Stimulated activated CD8-positive, alpha-beta memory T cell treated with anti-CD3 and anti-CD28 coated beads, Interleukin-15, amount 100 ng/mL, for 4 hours (primary cell): Measurements from ENCODE around the gene NDUFV2.
"Not testable (repeated sequence)": the region's sequence is repeated elsewhere in the genome, so short reads cannot be mapped to it uniquely, and the experiment has no call there.

Source experiments
- DNase-seq, 2 donors: peaks; one replicate each; pipeline ENCODE4 v3.0.0-alpha.2; 2020; ENCODE audit warnings: low read depth in 2 of 2

The NDUFV2 gene

GRCh38 chr18:9153256-9153655, 50.8 kb downstream of the NDUFV2 start:
- no peak for DNase-seq

GRCh38 chr18:9156604-9157249, 54.2 kb downstream of the NDUFV2 start:
- no peak for DNase-seq

- DNase-seq, result no peak
These were observed 55.3 kb downstream of the NDUFV2 start for GRCh38 chr18:9157806-9158205.

- no peak for DNase-seq
These were observed 57.5 kb downstream of the NDUFV2 start for GRCh38 chr18:9160014-9160413.

DNA sequence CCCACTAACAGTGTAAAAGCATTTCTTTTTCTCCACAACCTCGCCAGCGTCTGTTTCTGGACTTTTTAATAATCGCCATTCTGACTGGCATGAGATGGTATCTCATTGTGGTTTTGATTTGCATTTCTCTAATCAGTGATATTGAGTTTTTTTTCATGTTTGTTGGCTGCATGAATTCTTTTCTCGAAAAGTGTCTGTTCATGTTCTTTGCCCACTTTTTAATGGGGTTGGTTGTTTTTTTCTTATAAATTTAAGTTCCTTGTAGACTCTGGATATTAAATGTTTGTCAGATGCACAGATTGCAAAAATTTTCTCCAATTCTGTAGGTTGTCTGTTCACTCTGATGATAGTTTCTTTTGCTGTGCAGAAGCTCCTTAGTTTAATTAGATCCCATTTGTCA, 60.2 kb downstream of the NDUFV2 start:
- not testable (repeated sequence) for DNase-seq

GRCh38 chr18:9164149-9164548, 61.6 kb downstream of the NDUFV2 start:
- DNase-seq, result not testable (repeated sequence)

GRCh38 chr18:9165883-9166282, 63.4 kb downstream of the NDUFV2 start:
- DNase-seq, result not testable (repeated sequence)

DNA sequence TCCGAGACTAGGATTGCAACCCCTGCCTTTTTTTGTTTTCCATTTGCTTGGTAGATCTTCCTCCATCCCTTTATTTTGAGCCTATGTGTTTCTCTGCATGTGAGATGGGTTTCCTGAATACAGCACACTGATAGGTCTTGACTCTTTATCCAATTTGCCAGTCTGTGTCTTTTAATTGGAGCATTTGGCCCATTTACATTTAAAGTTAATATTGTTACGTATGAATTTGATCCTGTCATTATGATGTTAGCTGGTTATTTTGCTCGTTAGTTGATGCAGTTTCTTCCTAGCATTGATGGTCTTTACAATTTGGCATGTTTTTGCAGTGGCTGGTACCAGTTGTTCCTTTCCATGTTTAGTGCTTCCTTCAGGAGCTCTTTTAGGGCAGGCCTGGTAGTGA, 67.0 kb downstream of the NDUFV2 start:
- DNase-seq, result not testable (repeated sequence)

- not testable (repeated sequence) for DNase-seq
These were observed 69.4 kb downstream of the NDUFV2 start for GRCh38 chr18:9171919-9172318.

- DNase-seq, result no peak
These were observed 70.1 kb downstream of the NDUFV2 start for GRCh38 chr18:9172506-9173127.

DNA sequence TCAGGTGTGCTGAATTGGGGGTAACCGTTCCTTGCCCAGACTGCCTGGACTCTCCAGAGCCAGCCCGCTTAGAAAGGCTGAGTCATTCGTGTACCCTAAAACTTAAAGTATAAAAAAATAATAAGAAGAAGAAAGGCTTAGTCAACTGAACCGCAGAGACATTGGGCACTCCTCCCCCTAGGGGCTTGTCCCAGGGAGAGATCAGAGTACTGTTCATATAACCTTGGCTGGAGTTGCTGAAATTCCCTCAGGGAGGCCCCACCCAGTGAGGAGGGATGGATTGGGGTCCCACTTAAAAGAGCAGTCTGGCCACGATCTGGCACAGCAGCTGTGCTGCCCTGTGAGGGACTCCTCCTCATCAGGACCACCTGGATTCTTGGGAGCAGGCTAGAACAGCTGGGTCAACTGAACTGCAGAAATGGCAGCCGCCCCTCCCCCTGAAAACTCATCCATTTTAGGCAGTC, 71.3 kb downstream of the NDUFV2 start:
- DNase-seq, result no peak

- DNase-seq, result no peak
These were observed 71.8 kb downstream of the NDUFV2 start for GRCh38 chr18:9174302-9174701.

- no peak for DNase-seq
These were observed 72.6 kb downstream of the NDUFV2 start for GRCh38 chr18:9175115-9175514.

GRCh38 chr18:9177031-9177430, 74.5 kb downstream of the NDUFV2 start:
- no peak for DNase-seq

DNA sequence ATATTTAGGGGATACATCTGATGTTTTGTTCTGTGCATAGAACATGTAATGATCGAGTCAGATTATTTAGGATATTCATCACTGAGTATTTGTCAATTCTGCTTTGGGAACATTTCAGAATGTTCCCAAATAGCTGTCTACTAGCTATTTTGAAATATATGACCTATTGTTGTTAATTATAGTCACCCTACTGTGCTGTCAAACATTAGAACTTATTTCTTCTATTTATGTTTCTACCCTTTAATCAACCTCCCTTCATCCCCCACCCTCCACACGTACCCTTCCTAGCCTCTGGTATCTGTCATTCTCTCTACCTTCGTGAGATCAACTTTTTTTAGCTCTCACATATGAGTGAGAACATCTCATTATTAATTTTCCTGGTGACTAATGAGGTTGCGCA, 75.0 kb downstream of the NDUFV2 start:
- DNase-seq, result no peak

DNA sequence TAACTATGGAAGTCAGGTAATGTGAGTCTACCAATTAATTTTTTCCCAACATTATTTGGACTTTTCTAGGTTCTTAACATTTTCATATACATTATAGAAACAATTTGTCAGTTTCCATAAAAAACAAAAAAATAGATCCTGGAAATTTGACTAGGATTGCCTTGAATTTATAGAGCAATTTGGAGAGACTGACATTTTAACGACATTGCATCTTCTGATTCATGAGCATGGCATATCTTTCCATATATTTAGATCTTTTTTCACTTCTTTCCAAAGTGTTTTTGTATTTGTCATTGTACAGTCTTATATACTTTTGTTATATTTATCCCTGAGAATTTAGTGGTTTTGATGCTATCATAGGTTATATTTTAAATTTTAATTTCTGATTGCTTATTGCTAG, 76.1 kb downstream of the NDUFV2 start:
- DNase-seq, result no peak

DNA sequence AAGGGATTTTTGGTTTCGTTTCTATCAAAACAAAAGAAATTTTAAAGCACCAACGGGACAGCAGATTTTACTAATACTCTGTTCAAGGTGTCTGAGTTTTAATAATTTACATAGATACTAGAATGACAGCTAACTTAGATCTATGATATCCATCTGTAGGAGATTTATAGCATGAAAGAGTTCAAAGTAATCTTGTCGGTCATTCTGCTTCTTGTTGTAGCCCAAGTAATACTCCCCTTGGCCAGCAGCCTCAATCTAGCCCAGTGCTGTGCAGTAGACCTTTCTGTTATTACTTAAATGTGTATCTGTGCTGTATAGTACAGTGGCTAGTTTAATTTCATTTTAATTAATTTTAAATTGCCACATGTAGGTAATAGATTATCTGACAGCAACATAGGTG, 78.8 kb downstream of the NDUFV2 start:
- no peak for DNase-seq

GRCh38 chr18:9182852-9183399, 80.4 kb downstream of the NDUFV2 start:
- no peak for DNase-seq
